VCaP (cell line): ENCODE measurements around the gene LENEP.
A peak's percentile ranks its signal among the peaks of the same experiment; 100 is the strongest.

Experiments
- H3K27ac ChIP-seq: fragments of 450-650 bp; 2 replicates; pipeline ENCODE4 v1.5.1; 2017
- CTCF ChIP-seq: fragments of 450-650 bp; conservative IDR thresholded peaks from 2 replicates; pipeline ENCODE4 v1.5.1; 2017; ENCODE audit warnings: mild to moderate bottlenecking, moderate library complexity

Gene LENEP

GRCh38 chr1:155011437-155012025 lies 18.1 kb downstream of the LENEP start:
- TF ChIP-seq CTCF, result no peak
- H3K27ac ChIP-seq, result peak overlapping the region; percentile 100

- TF ChIP-seq CTCF, result no peak
- H3K27ac ChIP-seq, result peak overlapping the region; percentile 100
These were observed 18.7 kb downstream of the LENEP start for GRCh38 chr1:155012026-155012546.

- no peak for TF ChIP-seq CTCF
- peak overlapping the region; percentile 100 for H3K27ac ChIP-seq
These were observed 19.6 kb downstream of the LENEP start for GRCh38 chr1:155012776-155013602.

GRCh38 chr1:155013632-155014031 lies 20.2 kb downstream of the LENEP start:
- no peak for TF ChIP-seq CTCF
- H3K27ac ChIP-seq, result peak overlapping the region; percentile 100

- no peak for TF ChIP-seq CTCF
- H3K27ac ChIP-seq, result peak overlapping the region; percentile 81
These were observed 21.5 kb downstream of the LENEP start for GRCh38 chr1:155014709-155015508.

- peak overlapping the region; percentile 81 for H3K27ac ChIP-seq
- no peak for TF ChIP-seq CTCF
These were observed 22.3 kb downstream of the LENEP start for GRCh38 chr1:155015527-155016230.
